H7 (cell line): ENCODE data around the gene IFT88. TPM values are rescaled to one million over a fixed set of nuclear protein-coding genes. Genes with fewer than 3 reads are reported as not detected.
A peak's percentile ranks its signal among the peaks of the same experiment; 100 is the strongest.

Source experiments
- DNase-seq: peaks from one replicate; pipeline ENCODE4 v3.0.0; 2012
- H3K27me3 ChIP-seq: 2 replicates; pipeline ENCODE4 v1.6.0; 2011; ENCODE audit warnings: mild to moderate bottlenecking, low read length; ENCODE audit not compliant: control insufficient read depth, insufficient read depth
- H3K36me3 ChIP-seq: replicated peaks from 2 replicates; pipeline ENCODE4 v1.5.1; 2011; ENCODE audit warnings: low read length; ENCODE audit not compliant: control insufficient read depth, insufficient read depth
- H3K4me3 ChIP-seq: 2 replicates; pipeline ENCODE4 v1.5.1; 2011; ENCODE audit warnings: low read depth, mild to moderate bottlenecking, control low read depth, low read length, moderate library complexity; ENCODE audit not compliant: insufficient read depth
- total RNA-seq: library from RNA; depleted of rRNA; stranded (reverse); fragments of >200 nt; shearing (Covaris generic); gene quantifications from 2 replicates; pipeline ENCODE4 v1.2.3, GENCODE V29; 2014

The IFT88 gene
- total RNA-seq, 1 experiment from 2014 or later: 2.3 TPM

DNA sequence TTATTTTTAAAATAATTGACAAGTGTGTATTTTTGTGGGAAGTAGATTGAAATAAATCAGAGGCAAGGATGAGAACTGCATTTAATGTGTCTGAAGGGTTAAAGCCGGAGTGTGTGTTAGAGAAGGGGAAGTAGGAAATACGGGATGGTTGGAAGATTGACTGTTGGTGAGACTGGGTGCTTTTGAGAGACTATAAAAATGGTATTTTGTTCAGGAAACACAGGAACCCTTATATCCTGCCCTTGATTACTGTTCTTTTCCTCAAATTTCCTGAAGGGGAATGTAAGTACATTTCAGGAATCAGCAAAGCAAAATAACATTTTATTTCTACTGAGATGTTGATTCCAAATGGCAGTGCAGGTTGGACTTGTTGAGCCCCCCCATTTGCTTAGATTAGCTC lies 15.1 kb downstream of the IFT88 start:
- Histone ChIP-seq H3K36me3 (no peaks in the 10 kb centered on the region), H3K4me3 (no peak overlapping the region), H3K27me3 (no peaks in the 10 kb centered on the region)
- DNase-seq: no peak

DNA sequence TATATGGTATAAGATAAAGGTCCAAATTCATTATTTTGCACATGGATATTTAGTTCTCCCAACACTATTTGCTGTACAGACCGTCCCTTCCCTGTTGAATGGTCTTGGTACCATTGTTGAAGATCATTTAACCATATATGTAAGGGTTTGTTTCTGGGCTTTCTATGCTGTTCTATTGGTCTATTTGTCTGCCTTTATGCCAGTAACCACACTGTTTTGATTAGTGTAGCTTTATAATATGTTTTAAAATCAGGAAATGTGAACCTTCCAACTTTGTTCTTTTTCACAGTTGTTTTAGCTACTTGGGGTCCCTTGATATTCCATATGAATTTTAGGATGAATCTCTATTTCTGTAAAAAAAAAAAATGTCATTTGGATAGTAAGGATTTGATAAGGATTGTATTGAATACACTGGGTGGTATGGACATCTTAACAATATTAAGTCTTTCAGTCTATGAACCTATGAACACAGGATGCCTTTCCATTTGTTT lies 16.9 kb downstream of the IFT88 start:
- H3K4me3 ChIP-seq: no peak overlapping the region
- no peak for DNase-seq
- no peaks in the 10 kb centered on the region for H3K27me3 ChIP-seq
- no peaks in the 10 kb centered on the region for H3K36me3 ChIP-seq

DNA sequence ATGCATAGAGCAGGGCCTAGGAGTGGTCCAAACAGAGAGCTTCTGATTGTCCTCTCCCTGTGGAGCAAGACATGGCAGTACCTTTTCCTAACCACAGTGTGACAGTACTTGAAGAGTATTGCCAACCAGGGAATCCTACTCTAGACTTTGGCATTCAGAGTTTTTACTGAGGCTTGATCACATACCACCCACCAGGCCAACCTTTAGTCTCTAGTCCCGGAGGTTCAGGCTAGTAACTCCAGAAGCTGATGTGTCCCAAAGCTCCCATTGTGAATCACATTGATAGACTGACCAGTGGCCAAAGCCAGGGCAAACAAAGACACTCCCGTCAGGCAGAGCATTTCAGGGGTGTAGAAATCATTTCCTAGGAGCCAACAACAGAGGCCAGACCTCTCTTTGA lies 18.4 kb downstream of the IFT88 start:
- H3K4me3 ChIP-seq: no peak overlapping the region
- no peaks in the 10 kb centered on the region for H3K27me3 ChIP-seq
- no peak for DNase-seq
- no peaks in the 10 kb centered on the region for H3K36me3 ChIP-seq

DNA sequence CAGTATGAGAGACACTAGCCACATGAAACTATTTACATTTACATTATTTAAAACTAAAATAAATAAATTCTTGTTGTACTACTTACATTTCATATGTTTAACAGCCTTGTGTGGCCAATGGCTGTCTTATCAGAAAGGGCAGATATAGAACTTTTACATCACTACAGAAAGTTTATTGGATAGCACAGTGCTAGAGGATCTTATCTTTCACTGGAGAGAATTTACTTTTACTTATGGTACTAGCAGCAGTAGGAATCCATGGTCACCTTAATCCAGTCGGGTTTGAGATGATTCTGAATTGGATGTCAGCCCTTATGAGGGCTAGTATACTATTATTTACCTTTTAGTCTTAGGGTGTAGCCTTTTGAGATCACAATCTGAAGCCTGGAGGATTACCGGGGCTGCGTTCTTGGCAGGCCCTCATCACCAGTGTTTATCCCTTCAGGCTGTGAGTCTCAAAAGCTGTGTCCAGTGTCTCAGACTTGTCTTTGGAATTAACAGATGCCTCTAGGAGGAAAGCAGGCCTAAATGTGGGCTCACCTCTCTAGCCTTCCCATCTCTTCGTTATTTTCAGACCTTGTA lies 21.7 kb downstream of the IFT88 start:
- H3K4me3 ChIP-seq: no peak overlapping the region

DNA sequence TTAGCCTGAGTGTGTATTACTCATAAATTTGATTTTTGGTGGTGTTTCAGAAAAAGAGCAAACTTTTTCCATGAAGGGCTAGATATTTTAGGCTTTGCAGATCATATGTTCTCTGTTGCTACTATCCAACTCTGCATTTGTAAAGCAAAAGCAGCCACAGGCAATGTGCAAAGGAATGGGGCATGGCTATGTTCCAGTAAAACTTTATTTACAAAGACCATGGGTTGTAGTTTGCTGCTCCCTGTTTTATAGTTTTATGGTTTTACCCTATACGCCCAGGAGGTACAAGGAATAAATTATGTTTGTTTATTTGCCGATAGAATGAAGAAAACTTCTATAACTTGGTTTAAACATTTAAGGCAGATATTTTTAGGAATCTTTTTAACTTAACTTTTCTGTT lies 23.6 kb downstream of the IFT88 start:
- no peak for DNase-seq
- H3K27me3 ChIP-seq: no peaks in the 10 kb centered on the region
- no peak overlapping the region for H3K4me3 ChIP-seq
- no peaks in the 10 kb centered on the region for H3K36me3 ChIP-seq

More for the DNA sequence above, 21.7 kb downstream of the IFT88 start:
- DNase-seq: no peak
- Histone ChIP-seq H3K36me3 (no peaks in the 10 kb centered on the region), H3K27me3 (no peaks in the 10 kb centered on the region)

DNA sequence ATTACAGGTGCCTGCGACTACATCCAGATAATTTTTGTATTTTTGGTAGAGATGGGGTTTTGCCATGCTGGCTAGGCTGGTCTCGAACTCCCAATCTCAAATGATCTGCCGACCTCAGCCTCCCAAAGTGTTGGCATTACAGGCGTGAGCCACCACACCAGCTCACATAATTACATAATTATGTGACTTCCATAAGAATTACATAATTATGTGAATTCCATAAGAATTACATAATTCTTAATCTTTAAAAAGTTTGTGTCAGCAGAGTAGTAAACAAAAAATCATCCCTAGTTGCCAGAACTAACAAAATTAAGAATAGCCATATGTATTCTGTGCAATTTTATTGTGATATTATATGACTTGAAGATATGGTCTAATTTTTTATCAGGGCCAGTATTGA lies 25.6 kb downstream of the IFT88 start:
- Histone ChIP-seq H3K27me3 (no peaks in the 10 kb centered on the region), H3K4me3 (no peak overlapping the region)
- no peak for DNase-seq

DNA sequence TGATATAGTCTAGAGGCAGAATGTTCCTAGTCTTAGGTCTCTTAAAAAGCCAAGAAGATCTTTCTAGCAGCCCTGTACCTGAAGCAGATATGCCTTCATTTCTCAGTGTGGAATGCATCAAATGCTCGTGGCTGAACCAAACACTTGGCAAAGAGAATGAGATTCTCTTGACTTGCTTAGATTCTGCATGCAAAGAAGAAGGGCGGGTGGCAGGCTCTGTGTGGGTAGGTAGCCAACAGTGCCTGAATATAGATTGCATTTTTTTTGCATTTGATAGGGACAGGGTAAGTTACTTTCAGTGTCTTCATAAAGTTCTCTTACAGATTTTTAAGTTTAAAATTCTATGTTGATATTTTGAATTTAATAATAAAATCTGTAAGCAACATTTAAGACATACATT lies 27.3 kb downstream of the IFT88 start:
- DNase-seq: no peak
- no peak overlapping the region for H3K4me3 ChIP-seq
- no peaks in the 10 kb centered on the region for H3K36me3 ChIP-seq

More for the DNA sequence above, 25.6 kb downstream of the IFT88 start:
- H3K36me3 ChIP-seq: no peaks in the 10 kb centered on the region

DNA sequence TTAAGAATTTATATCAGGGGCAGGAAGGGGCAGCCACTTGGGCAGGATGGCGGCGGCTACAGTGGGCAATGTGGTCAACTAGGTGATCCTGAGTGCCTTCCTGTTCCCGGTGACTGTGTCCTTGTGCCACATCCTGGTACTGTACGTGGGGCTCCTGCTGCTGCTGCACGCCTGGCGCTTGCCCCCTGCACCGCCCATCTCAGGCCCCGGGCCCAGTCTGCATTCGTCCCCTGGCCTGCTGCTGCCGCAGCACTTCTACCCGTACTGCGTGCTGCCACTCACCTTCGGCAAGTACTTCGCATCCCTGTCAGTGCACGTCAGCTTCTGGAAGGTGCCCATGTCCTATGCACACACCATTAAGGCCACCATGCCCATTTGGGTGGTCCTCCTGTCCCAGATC lies 40.1 kb downstream of the IFT88 start:
- Histone ChIP-seq H3K4me3 (no peak overlapping the region), H3K27me3 (no peaks in the 10 kb centered on the region), H3K36me3 (no peaks in the 10 kb centered on the region)
- DNase-seq: no peak

More for the DNA sequence above, 27.3 kb downstream of the IFT88 start:
- no peaks in the 10 kb centered on the region for H3K27me3 ChIP-seq

DNA sequence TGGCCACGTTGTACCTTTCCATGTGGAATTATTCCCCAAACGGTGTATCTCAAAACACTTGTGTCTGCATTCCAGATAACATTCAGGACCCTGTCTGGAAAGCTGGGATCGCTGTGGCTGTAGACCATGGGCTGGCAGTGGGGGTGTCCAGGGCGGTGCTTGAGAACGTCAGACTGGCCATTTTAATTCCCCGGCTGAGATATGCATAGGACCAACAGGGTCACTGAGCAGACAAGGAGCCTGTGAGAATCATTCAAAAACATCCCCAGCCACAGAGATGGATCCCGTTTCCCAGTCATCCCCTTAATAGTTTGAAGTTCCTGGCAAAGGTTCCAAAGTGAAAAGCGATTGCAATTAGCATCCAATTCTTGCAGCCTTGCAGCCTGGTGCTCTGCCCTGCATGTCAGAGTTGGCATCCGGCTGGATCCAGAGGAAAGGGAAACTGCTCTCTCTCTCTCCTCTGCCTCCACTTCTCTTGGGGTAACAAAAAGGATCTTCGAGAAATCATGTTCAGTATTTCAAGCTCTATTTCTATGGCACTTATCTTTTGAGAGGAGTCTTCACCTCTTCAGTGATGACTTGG lies 41.6 kb downstream of the IFT88 start:
- H3K27me3 ChIP-seq: no peaks in the 10 kb centered on the region
- DNase-seq: no peak
- H3K36me3 ChIP-seq: no peaks in the 10 kb centered on the region
- H3K4me3 ChIP-seq: no peak overlapping the region

DNA sequence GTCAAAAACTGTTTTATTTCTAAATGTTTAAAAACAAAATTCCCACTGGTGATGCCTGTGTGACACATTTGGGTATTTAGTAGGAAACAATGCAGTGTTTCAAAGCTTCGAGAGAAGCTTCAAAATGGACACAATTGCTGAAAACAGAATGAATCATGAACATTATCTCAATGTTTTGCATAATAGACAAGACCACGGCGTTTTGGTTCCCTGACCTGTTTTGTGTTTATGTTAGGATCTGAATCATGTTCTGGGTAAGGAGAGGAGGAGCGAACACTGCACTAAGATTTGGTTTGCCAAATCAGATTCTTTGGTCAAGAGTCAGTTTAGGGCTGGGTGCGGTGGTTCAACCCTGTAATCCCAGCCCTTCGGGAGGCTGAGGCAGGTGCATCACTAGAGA lies 42.2 kb downstream of the IFT88 start:
- Histone ChIP-seq H3K4me3 (no peak overlapping the region), H3K36me3 (no peaks in the 10 kb centered on the region), H3K27me3 (no peaks in the 10 kb centered on the region)
- no peak for DNase-seq

DNA sequence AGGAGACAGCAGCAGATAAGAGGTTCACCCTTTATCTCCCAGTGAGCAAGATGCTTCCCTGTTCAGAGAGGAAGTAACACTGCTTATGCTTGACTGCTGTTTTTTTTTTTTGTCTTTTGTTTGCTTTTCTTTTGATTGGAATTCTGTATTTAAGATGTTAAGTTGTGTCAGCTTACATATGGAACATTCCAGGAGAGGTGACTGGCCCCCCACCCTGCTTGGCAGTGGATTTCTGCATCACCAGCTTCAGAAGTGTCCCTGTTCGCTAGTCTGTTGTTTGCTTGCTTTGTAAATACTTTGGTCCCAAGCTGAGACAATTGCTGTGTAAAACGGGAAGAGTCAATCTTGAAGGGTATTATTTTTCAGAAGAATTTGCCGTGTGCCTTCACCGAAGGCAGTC lies 43.0 kb downstream of the IFT88 start:
- Histone ChIP-seq H3K27me3 (no peaks in the 10 kb centered on the region), H3K4me3 (no peak overlapping the region), H3K36me3 (no peaks in the 10 kb centered on the region)
- no peak for DNase-seq

DNA sequence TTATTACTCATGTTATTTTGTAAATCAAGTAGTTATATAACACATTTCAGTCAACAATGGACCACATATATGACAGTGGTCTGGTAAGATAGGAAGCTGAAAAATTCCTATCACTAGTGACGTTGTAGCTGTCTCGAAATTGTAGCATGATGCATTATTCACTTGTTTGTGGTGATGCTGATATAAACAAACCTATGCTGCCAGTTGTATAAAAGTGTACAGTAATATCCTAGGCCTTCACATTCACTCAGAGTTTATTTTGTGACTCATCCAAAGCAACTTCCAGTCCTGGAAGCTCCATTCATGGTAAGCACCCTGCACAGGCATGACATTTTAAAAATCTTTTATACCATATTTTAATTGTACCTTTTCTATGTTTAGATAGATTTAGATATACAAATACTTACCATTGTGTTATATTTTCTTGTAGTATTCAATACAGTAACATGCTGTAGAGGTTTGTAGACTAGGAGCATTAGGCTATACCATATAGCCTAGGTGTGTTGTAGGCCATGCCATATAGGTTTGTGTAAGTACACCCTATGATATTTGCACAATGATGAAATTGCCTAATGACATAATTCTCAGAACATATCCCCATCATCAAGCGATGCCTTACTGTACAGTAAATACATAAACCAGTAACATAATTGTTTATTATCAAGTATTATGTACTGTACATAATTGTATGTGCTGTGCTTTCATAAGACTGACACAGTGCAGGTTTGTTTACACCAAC lies 49.3 kb downstream of the IFT88 start:
- Histone ChIP-seq H3K36me3 (no peaks in the 10 kb centered on the region), H3K27me3 (no peaks in the 10 kb centered on the region), H3K4me3 (no peak overlapping the region)
- no peak for DNase-seq

DNA sequence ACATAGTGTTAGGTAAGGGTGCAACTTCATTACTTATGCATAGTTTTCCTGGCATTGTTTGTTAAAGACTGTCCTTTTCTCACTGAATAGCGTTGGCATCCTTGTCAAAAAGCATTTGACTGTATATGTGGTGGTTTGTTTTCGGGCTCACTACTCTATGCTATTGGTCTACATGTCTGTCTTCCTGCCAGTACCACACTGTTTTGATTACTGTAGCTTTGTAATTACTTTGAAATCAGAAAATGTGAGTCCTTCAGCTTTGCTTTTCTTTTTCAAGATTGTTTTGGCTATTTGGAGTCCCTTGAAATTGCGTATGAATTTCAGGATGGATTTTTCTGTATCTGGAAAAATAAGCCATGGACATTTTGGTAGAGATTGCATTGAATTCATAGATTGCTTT lies 56.0 kb downstream of the IFT88 start:
- Histone ChIP-seq H3K36me3 (no peaks in the 10 kb centered on the region), H3K27me3 (no peaks in the 10 kb centered on the region), H3K4me3 (no peak overlapping the region)
- DNase-seq: no peak

DNA sequence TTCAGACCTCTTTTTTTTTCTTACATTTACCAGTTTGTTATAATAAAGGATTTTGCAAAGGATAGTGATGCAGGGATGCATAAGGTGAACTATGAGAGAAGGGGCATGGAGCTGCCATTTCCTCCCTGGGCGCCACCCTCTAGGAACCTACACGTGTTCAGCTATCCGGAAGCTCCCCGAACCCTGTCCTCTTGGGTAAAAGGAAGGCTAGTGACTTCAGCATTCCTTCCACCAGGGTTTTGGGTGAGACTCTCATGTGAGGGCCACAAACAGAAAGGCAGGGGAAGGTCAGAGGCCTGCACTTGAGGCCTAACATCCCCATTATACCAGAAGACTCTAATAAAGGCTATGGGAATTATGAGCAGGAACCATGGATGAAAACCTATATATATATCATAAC lies 57.3 kb downstream of the IFT88 start:
- Histone ChIP-seq H3K4me3 (no peak overlapping the region), H3K36me3 (no peaks in the 10 kb centered on the region), H3K27me3 (no peaks in the 10 kb centered on the region)
- DNase-seq: peak; percentile 9

DNA sequence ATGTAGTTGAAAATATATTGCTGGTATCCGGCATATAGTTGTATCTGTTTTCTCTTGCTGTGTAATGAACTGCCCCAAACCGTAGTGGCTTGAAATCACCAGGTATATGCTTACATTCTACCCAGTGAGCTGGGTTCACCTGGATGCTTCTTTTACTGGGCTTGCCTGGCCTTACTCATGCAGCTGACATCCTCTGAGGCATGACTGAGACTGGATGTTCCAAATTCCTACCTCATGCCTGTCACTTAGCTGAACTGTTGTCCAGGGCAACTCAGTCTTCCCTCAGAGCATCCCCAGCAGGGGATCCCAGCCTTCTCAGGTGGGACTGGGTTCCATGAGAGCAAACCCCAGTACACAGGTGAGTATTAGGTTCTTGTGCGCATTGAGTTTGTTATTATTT lies 66.8 kb downstream of the IFT88 start:
- no peak for DNase-seq
- Histone ChIP-seq H3K27me3 (no peaks in the 10 kb centered on the region), H3K36me3 (no peaks in the 10 kb centered on the region), H3K4me3 (no peak overlapping the region)
